RWPE2 (cell line): Measurements from ENCODE around the gene RABGAP1L.

ENCODE experiments used
- ATAC-seq: fragments of 200-7000 bp; cut with Tn5 transposase; 3 replicates; pipeline ENCODE4 v1.9.1; 2021; ENCODE audit warnings: low read depth
- DNase-seq: peaks from one replicate; pipeline ENCODE4 v3.0.0-alpha.2; 2020; ENCODE audit warnings: low spot score
- H3K27ac ChIP-seq: fragments of 450-650 bp; 2 replicates; pipeline ENCODE4 v1.5.1; 2017; ENCODE audit warnings: mild to moderate bottlenecking; ENCODE audit not compliant: poor library complexity, severe bottlenecking
- H3K27me3 ChIP-seq: fragments of 250-450 bp; sonication (Bioruptor Pico); 2 replicates; pipeline ENCODE4 v1.5.1; 2021; ENCODE audit warnings: mild to moderate bottlenecking, moderate library complexity; ENCODE audit not compliant: insufficient read depth, poor library complexity, severe bottlenecking
- H3K36me3 ChIP-seq: fragments of 250-450 bp; sonication (Bioruptor Pico); 2 replicates; pipeline ENCODE4 v1.5.1; 2020; ENCODE audit warnings: low read depth, mild to moderate bottlenecking, moderate library complexity
- H3K4me1 ChIP-seq: fragments of 250-450 bp; sonication (Bioruptor Pico); 2 replicates; pipeline ENCODE4 v1.5.1; 2021; ENCODE audit warnings: mild to moderate bottlenecking, moderate library complexity; ENCODE audit not compliant: insufficient read depth, poor library complexity, severe bottlenecking
- H3K4me3 ChIP-seq: fragments of 250-450 bp; sonication (Bioruptor Pico); 2 replicates; pipeline ENCODE4 v1.5.1; 2021; ENCODE audit warnings: mild to moderate bottlenecking, moderate library complexity; ENCODE audit not compliant: severe bottlenecking
- H3K9me3 ChIP-seq: fragments of 250-450 bp; sonication (Bioruptor Pico); 2 replicates; pipeline ENCODE4 v1.5.1; 2021; ENCODE audit warnings: mild to moderate bottlenecking, moderate library complexity; ENCODE audit not compliant: severe bottlenecking
- TF ChIP-seq, protein P1 (sequence below): fragments of 450-650 bp; IDR thresholded peaks from one replicate; pipeline ENCODE4 v1.5.1; 2017; ENCODE audit warnings: mild to moderate bottlenecking, moderate library complexity; ENCODE audit not compliant: poor library complexity, severe bottlenecking

Gene RABGAP1L

DNA sequence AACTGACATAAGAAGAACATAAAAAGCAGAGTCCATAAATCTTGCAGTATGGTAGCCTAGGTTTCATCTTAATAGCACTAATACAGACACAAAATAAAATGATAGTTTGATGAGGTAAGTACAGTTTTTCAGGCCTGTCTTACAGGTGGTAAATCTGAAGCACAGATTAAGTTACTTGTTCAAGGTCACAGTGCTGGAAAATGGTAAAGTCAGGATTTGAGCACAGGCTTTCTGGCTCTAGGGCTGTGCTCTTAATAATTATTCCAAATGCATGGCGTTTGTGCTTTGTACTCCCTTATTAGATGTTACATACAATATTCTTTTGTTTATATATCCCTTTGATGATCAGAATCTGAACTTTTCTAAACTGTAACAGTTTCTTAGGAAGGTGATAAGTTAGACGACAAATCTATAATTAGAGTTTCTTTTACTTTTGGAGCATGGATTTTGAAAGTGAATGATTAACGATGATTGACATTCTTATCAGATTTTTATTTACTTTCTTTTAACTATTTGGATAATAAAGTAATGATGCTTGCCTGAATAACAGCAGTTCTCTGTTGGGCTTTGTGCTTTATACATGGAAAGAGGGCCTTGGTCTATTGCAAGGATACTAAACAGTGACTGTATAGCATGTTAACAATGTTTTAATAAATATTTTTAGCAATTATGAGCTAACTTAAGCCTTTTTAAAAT lies 738.9 kb downstream of the RABGAP1L start:
- H3K4me3 ChIP-seq, result no peak overlapping the region
- TF ChIP-seq, protein P1, sequence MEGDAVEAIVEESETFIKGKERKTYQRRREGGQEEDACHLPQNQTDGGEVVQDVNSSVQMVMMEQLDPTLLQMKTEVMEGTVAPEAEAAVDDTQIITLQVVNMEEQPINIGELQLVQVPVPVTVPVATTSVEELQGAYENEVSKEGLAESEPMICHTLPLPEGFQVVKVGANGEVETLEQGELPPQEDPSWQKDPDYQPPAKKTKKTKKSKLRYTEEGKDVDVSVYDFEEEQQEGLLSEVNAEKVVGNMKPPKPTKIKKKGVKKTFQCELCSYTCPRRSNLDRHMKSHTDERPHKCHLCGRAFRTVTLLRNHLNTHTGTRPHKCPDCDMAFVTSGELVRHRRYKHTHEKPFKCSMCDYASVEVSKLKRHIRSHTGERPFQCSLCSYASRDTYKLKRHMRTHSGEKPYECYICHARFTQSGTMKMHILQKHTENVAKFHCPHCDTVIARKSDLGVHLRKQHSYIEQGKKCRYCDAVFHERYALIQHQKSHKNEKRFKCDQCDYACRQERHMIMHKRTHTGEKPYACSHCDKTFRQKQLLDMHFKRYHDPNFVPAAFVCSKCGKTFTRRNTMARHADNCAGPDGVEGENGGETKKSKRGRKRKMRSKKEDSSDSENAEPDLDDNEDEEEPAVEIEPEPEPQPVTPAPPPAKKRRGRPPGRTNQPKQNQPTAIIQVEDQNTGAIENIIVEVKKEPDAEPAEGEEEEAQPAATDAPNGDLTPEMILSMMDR, result no peak
- H3K4me1 ChIP-seq, result no peaks in the 10 kb centered on the region
- no peaks in the 10 kb centered on the region for H3K9me3 ChIP-seq
- ATAC-seq (no peak), DNase-seq (no peak)
- no peaks in the 10 kb centered on the region for H3K36me3 ChIP-seq
- H3K27me3 ChIP-seq, result no peaks in the 10 kb centered on the region
- H3K27ac ChIP-seq, result no peak overlapping the region

DNA sequence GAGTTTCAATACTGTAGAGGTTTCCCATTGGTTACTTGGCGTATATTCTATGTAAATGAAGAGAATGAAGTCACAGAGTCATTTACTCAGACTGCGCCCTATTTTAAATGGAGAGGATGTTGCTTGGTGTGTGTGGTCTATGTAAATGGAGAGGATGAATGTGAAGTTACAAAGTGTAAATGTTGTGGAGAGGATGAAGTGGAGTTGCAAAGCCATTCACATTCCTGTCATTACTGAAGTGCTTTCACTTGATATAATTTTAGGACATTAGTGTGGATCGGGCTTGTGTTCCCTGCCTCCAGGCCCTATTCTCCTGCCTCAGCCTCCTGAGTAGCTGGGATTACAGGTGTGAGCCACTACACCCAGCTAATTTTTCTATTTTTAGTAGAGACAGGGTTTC lies 741.0 kb downstream of the RABGAP1L start:
- no peak overlapping the region for H3K27ac ChIP-seq
- ATAC-seq, result no peak
- H3K36me3 ChIP-seq, result no peaks in the 10 kb centered on the region
- TF ChIP-seq, protein P1, result no peak
- no peaks in the 10 kb centered on the region for H3K27me3 ChIP-seq
- no peaks in the 10 kb centered on the region for H3K4me1 ChIP-seq
- no peak for DNase-seq
- H3K4me3 ChIP-seq, result no peak overlapping the region
- no peaks in the 10 kb centered on the region for H3K9me3 ChIP-seq

DNA sequence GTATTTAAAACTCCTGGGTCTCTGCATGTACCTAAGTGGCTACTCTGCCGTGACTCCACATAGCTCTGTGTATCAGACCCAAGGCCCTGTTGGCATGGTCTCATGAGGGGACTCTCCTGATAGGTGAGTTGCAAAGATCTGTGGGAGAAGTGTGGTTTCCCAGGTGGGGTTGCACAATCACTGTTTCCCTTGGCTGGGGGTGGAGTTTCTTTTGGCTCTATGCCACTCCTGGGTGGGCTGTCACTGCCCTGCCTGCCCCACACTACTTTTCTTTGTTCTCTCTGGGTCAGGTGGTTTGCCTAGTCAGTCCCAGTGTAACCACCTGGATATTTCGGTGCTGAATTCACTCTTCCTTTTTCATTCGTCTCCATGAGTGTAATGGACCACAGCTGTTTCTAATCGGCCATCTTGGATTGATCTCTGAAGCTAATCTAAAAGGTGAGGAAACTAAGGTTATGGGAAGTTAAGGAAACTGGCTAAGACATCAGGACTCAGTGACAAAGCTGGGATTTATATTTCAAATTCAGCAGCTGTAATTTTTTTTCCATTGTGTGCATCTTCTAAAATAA lies 743.3 kb downstream of the RABGAP1L start:
- no peak for DNase-seq

DNA sequence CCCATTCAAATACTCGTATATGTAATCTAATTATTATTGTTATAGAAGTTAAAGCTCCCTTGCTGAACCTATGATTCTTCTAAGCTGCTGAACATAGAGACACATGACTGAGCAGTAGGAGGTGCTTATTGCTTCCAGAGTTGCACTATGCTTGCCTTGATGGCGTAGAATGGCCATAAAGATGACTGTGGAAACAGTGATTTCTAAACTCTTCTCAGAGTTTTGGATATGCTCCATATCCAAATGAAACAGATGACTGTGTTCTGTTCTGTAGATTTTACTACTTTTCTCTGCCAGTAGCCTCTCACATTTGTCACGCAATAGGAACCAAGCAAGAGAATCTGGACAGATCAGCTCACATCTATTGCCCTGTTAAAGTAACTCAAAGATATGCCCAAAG lies 752.3 kb downstream of the RABGAP1L start:
- H3K27me3 ChIP-seq, result no peaks in the 10 kb centered on the region
- no peak overlapping the region for H3K27ac ChIP-seq
- TF ChIP-seq, protein P1, result no peak
- H3K4me1 ChIP-seq, result no peaks in the 10 kb centered on the region
- no peak for ATAC-seq
- H3K9me3 ChIP-seq, result no peaks in the 10 kb centered on the region
- H3K36me3 ChIP-seq, result no peaks in the 10 kb centered on the region
- DNase-seq, result no peak
- no peak overlapping the region for H3K4me3 ChIP-seq

More for the DNA sequence above, 743.3 kb downstream of the RABGAP1L start:
- H3K27me3 ChIP-seq, result no peaks in the 10 kb centered on the region
- no peaks in the 10 kb centered on the region for H3K4me1 ChIP-seq
- H3K27ac ChIP-seq, result no peak overlapping the region
- TF ChIP-seq, protein P1, result no peak
- ATAC-seq, result peak; percentile 17; the same call in 1 of the 3 replicates
- H3K36me3 ChIP-seq, result no peaks in the 10 kb centered on the region
- H3K9me3 ChIP-seq, result no peaks in the 10 kb centered on the region
- H3K4me3 ChIP-seq, result no peak overlapping the region

DNA sequence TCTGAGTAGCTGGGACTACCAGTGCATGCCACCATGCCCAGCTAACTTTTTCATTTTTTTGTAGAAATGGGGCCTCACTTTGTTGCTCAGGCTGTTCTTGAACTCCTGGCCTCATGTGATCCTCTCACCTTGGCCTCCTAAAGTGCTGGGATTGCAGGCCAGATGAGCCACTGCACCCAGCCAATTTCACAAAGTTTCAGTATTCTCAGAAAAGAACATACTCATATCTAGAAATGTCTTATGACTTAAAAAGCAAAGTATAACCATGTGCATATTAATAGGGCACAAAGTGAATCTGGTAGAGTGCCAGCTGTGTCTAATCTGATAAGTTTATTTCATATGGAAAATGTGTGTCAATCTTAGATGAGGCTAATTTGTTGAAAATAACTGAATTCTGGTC lies 752.9 kb downstream of the RABGAP1L start:
- ATAC-seq (no peak), DNase-seq (no peak)
- Histone ChIP-seq H3K9me3 (no peaks in the 10 kb centered on the region), H3K27me3 (no peaks in the 10 kb centered on the region), H3K4me3 (no peak overlapping the region), H3K27ac (no peak overlapping the region), H3K36me3 (no peaks in the 10 kb centered on the region), H3K4me1 (no peaks in the 10 kb centered on the region)
- TF ChIP-seq, protein P1, result no peak
